ENCODE data around the gene STAB1.
"Not testable (repeated sequence)": the region's sequence is repeated elsewhere in the genome, so short reads cannot be mapped to it uniquely, and the experiment has no call there.

Gene STAB1

DNA sequence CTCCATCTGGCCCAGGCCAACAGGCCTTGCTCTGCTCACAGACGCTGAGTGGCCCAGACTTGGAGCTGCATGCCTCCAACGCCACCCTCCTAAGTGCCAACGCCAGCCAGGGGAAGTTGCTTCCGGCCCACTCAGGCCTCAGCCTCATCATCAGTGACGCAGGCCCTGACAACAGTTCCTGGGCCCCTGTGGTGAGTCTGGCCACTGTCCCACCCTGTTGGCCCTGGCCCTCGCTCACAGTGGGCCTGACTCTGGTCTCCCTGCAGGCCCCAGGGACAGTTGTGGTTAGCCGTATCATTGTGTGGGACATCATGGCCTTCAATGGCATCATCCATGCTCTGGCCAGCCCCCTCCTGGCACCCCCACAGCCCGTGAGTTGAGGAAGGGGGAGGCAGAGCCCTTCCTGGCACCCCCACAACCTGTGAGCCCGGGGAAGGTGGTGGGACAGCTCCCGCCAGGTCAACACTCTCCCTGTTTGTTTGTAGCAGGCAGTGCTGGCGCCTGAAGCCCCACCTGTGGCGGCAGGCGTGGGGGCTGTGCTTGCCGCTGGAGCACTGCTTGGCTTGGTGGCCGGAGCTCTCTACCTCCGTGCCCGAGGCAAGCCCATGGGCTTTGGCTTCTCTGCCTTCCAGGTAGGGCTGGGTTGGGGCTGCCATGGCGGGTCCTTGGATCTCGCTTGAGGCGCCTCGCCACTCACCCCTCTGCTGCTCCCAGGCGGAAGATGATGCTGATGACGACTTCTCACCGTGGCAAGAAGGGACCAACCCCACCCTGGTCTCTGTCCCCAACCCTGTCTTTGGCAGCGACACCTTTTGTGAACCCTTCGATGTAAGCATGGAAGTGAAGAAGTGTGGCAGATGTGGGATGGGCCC lies 28.5 kb downstream of the STAB1 start:
- DNase-seq (ENCODE audit: low spot score), result no peak

DNA sequence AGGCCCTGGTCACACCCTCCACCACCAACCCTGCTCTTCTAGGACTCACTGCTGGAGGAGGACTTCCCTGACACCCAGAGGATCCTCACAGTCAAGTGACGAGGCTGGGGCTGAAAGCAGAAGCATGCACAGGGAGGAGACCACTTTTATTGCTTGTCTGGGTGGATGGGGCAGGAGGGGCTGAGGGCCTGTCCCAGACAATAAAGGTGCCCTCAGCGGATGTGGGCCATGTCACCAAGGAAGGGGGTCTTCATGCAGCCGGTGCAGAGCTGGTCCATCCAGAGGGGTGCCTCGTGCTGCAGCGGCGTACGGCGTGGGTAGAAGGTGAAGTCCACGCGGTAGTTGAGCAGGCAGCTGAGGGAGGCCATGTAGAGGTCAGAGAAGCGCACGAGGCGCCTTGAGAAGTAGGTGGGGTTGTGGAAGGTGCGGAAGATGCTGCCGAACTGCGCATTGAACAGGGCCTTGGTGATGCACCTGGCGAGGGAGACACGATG lies 29.2 kb downstream of the STAB1 start:
- no peak for DNase-seq (ENCODE audit: low spot score)

DNA sequence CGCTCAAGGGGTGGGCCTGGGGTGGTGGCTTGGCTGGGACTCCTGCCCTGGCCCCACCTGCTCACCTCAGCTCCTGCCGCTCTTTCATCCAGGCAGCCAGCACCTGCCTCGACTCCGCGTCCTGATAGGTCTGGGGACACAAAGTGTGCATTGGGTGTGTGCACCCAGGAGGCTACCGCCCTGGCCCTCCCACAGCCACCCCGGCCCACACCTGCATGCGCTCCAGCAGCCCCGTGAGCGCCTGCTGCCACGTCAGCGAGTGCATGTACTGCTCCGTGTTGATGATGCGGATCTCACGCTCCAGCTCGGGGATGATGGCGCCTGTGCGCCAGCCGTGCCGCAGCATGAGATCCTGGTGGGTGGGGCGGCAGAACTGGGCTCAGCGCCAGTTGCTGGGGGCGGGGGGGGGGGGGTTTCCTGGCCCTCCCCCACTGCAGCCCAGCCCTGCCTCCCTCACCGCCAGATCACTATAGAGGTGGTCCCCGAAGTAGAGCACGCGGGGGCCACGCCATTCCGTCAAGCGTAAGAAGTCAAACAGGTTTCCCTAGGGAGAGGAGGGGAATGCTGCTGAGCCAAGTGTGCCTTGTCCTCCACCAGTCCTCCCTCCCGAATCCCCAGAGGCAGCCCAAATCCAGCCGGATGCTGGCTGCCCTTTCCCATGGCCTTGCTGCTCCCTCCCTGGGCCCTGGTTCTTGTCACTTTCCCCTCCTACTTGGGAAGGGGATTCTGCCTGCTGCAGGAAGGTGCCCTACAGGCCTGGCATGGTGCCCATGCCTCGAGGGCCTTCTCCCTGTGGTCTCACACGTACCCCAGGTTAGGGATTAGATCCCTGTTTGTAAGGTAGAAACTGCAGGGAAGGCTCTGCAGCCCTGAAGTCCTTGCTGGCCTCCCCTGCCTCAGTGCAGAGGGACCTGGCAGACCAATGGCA lies 29.9 kb downstream of the STAB1 start:
- no peak for DNase-seq (ENCODE audit: low spot score)

DNA sequence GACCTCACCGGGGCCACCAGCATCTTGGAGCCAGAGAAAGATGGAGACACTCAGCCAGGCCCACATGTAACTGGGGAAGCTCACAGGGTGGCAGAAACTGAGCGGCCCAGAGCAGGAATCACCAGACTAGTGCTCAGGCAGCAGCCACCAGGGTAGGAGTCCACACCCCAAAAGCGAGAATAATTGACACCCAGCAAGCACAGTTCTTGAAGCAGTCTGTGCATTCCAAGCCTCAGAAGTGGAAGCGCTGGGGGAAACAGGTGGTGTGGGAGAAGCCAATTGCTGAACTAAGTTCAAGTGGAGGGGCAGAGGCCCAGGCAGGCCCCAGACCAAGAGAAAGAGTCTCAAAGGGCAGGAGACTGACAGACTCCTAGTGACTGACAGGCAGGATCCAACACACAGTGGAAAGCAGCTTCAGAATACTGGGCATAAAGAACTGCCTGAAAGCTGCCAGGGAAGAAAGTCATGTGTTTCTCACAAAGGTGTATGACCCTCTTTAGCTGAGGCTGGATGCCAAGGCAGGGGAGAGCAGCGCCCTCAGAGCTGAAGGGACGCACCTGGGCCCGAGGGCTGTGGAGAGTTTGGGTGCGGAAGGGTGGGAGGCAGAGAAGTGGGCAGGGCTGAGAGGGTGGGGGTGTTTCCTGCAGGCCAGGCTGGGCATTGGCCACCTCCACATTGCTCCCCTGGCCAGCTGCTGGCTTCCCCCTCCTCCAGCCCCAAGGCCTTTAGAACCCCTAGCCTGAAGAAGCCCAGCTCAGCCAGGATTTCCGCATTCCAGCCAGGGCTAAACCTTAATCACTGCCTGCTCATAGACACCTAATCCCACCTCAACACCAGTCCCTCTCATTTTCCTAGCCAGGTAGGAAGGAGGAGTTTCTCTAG lies 30.8 kb downstream of the STAB1 start:
- DNase-seq (ENCODE audit: low spot score), result no peak

DNA sequence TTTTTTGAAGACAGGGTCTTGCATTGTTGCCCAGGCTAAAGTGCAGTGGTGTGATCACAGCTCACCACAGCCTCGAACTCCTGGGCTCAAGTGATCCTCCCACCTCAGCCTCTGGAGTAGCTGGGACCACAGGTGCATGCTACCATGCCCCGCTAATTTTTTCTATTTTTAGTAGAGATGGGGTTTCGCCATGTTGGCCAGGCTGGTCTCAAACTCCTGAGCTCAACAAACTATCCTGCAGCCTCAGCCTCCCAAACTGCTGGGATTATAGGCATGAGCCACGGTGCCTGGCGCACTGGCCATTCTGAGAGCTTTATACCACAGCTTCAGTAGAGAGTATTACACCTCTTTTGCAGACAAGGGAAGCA lies 31.5 kb downstream of the STAB1 start:
- DNase-seq (ENCODE audit: low spot score), result not testable (repeated sequence)

DNA sequence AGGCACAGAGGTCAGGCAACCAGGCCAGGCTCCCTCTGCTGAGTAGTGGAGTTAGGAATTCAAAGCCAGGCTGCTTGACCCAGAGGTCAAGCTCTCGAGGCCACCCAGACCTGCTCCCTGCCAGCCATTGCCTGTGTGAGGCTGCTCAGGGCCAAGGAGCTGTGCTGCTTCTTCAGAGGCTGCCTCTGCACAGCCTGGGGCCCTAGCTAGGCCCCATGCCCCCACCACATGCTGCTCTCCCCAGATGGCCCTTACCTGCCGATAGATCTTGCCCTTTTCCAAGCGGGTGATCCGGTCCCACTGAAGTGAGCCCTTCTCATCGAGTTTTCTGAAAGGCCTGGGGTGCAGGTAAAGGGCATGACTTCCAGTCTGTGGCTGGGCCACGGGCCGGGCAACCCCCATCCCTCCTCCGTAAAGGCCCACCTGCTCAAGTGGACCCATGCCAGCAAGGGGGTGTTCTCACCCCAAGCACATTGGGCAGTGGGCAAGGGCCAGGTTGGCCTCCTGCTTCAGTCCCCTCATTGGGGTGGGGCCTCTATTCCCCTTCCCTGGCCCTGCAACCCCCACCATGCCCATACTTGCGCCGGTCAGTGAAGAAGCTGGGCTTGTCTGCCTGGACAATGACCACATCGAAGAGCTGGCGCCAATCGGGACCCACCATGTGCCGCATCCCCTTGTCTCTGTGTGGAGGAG lies 32.0 kb downstream of the STAB1 start:
- DNase-seq (ENCODE audit: low spot score), result no peak

DNA sequence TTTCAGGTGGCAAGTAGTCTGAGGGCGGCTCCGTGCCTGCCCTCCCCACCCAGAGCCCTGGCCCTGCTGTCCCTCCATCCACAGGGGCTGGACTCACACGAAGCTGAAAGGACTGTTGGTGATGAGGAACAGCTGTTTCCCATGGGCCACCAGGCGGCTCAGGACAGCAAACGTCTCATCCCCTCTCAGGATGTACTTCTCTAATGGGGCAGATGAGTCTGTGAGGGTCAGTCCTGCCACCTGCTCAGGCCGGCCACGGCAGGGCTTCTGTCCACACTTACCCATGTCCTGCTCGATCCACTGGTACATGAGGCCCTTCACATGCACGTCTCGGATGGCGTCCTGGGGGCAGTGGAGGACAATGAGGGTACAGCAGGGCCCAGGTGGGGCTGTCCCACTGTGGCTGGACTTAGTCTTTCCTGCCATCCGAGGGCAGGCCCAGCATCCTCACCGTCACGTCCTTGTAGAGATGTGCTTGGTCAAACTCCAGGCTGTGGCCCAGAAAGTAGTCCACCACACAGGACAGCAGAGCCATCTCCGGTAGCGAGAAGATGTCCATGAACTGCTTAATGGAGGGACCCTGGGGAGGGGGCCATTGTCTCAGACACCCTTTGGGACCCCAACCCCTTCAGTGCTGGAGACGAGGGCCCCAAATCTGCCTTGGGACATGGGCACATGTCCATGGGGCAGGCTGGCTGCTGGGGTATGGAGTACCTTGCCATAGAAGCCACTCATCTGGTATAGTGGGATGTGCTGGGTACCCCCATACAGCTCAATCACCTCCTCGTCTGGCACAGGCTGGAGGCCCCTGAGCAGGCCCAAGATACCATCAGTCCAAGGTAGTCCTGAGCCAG lies 32.8 kb downstream of the STAB1 start:
- DNase-seq (ENCODE audit: low spot score), result no peak

DNA sequence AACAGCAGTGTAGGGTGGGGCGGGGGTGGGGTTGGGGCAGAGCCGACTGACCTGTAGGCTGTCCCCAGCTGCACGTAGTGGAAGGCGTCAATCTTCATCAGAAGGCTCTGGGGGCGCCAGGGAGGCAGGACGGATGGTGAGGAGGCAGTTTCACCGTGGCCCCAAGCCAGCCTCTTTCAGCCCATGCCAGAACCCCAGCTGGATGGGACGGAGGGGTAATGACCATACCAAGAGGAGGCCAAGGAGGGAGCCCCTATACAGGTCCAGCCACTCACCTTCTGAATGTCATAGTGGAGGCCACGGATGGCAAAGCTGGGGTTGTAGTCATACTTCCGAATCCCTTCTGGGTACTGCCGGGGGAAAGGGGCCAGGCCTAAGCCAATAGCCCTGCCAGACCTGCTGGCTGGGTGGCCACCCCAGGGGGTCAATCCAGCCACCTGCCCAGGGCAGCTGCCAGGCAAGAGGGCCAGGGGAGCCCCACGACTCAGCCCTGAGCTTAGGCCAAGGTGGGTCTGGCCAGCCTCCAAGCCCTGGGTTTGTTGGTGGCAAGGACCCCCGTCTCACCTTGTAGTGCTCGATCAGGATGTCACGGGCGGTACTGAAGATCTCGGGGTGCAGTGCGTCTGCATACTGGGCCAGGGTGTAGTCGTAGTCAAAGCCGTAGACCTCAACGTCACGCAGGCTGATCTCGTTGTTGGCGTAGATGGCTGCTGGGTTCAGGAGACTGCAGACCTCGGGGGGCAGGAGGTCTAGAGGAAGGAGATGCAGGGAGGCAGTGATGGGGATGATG lies 33.6 kb downstream of the STAB1 start:
- no peak for DNase-seq (ENCODE audit: low spot score)

DNA sequence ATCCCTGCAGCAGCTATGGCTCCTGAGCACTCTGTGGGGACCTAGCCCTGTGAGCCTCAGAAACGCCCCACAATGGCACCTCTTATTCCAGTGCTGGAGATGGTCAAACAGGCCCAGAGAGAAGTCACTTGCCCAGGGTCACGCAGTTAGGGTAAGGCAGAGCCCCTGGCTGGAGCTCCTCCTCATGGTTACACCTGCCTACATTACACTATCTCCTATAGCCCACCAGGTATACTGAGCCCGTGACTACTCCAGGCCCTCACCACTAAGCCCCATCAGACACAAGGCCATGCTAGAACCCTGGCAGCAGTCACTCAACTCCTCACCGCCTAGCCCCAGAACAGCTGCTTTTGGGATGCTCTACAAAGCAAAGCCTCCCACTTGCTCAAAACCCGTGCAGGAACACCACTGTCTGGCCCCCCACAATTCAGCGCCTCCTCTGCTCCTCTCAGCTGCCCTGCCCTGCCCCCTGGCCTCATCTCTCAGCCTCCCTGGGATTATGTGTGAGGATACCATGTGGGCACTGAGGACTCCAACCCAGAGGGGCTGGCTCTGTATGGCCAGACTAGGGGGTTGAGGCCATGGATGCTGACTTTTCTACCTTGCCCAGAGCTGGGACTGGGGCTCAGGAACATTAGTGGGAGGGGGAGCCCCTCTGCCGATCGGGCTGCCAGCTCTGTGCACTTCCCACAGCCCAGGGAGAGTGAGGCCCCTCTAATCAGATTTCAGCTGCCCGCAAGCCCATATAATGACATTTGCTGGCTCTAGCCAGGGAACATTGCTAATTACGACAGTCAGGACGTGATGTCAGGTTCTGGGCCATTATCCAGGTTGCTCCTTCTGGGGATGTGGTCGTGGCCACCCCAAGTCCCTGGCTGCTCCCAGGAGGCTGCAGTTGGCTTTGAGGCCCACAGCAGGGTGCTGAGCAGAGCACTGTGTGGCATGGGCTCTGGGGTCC lies 34.5 kb downstream of the STAB1 start:
- DNase-seq (ENCODE audit: low spot score), result no peak

DNA sequence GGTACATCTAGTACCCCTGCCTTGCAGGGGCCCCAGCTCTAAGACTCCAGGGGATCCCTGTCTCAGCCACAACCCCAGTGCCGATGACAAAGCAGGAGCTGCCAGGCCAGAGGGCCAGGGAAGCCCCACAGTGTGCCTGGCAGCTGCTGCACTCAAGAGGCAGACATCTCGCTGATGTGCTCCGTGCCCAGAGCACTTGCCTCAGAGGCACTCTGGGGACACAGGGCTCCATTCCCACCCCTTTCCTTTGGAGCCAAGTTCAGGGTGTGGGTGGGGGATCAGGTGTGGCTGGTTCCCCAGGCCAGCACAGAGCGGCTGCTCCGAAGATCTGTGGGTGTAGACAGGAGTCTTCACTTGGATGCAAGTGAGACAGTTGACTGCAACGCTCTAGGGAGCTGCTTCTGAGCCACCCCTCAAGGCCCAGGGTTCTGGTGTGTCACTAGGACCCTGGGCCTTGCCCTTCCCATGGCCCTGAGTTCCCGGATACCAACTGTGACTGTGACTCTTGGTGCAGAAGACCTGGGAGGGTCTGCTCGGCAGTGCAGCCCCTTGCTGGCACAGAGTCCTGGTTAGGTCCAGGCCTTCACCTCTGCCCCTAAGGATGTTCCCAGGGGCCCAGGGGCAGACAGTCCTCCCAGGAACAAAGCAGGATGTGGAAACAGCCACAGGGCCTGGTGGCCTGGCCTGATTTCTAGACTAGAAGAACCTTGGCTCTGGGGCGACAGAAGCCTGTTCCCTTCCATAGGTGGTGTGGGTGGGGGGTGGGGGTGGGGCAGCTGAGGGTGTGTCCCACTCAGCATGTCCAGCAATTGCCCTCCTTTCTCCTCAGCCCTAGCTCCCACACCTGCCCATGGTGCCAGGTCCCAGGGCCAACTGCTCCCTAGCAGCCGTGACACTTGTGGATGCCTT lies 36.0 kb downstream of the STAB1 start:
- DNase-seq (ENCODE audit: low spot score), result no peak

DNA sequence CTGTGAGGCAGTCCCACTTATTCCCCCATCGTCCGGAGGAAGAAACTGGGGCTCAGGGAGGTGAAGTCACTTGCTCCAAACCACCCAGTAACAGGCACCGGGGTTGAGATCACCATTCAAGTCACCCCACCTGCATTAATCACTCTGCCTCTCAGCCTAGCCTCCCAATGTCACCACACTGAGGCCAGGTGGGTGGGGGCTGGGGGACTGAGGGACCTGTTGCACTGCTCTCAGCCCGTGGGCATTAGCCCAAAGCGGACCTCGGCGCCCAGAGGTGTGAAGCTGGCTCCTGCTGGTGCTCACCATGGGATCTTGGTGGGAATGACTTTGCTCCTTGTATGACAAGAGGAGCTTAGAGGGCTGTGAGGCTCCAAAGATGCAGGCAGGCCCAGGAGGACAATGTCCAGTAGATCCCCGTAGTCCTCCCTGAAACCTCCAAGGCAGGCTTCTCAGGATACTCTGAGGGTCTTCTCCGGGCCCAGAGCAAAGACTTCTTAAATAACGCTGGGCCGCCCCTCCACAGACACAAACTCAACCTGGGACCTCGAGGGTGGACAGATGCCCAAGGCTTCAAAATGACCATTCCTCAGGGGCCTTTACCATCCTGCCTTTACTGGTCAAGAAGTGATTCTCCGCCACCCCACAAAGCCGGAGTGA lies 36.9 kb downstream of the STAB1 start:
- DNase-seq (ENCODE audit: low spot score), result no peak

DNA sequence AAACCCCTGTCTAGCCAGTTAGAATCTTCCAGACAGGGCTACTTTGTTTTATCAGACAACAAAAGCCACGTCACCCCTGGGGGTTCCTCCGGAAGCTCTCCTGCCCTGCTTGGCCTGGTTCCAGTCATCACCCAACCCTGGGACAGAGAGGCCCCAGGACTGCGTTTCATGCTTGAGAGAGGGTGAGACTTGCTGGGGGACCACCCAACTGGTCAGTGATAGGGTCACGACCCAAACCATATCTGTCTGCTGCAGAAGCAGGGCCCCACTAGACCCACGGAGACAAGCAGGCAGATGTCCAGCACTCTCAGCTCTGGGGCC lies 37.3 kb downstream of the STAB1 start:
- DNase-seq (ENCODE audit: low spot score), result no peak

DNA sequence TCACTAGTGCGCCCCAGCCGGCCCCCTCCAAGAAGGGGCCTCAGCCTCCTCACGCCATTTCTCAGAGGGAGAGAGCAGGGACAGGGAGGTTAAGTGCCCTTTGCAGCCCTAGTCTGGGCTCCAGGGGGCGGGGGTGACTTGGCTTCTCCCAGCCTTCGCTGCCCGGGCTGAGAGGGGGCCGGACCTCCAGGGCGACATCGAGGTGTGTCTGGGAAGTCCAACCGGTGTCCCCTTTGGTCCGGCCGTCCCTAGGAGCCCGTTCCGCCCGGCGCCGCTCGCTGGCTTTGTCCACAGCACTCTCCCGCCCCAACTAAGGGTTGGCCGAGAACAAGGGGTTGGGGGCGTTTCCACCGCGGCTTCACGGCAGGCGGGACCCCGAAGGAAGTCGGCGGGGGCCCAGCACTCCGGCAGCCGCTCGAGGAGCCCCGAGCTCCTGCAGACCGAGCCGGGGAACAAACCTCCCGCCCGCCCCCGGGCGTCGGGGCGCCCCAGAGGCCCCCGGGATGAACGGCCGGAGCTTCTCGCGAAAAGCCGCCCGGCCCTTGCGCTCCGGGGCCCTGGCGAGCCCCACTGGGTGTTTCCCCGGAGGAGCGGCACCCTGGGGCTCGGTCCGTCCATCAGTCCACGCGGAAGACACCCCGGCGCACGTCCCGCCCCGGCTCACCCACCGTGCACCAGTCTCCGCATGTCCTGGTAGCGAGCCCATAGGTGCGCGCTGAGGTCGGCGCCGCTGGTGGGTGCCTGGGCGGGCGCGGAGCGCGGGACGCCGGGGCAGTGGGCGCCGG lies 37.9 kb downstream of the STAB1 start:
- DNase-seq (ENCODE audit: low spot score), result peak; percentile 44

DNA sequence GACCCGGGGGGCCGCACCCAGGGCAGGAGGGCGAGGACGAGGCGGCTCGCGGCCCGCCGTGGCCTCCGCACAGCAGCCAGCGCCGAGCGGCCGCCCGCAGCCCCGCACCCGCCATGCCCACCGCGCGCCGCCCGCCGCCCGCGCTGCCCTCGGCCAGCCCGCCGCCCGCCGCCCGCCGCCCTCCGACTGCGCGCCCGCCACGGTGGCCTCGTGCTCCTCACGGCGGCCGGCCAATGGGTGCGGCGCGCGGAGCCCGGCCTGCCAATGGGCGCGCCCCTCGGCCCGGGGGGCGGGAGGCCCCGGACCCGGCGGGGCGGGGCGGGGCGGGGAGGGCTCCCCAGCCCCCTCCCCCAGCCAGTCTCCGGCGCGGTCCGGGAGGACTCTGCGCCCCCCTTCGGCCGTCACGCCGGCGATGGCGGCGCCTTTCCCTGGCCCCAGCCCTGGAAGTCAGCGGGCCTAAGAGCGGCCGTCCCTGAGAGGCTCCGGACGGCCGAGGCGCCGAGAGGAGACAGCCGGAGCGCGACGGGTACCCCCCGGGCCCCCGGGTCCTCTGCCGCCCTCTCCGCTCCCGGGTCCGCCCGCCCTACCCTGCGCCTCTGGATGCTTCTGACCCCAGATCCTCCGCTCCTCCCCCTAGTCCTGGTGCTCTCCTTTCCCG lies 38.6 kb downstream of the STAB1 start, which contains the start of gene NT5DC2:
Gene NT5DC2 (minus strand): TSS at position 235 of the 658 bp plus-strand sequence. CDS start 120 bp downstream, at position 115.
- DNase-seq (ENCODE audit: low spot score), result peak; percentile 93

Data from AG08395 (cell line).